GM23338 (cell line): ENCODE data around the gene C20orf204. TPM values are rescaled to one million over a fixed set of nuclear protein-coding genes. Genes with fewer than 3 reads are reported as not detected.

Source experiments
- ATAC-seq: fragments of 200-7000 bp; cut with Tn5 transposase; 3 replicates; pipeline ENCODE4 v1.9.1; 2020
- DNase-seq: peaks from one replicate; pipeline ENCODE4 v3.0.0-alpha.2; 2015; ENCODE audit warnings: low spot score
- H2AFZ ChIP-seq: fragments of 200-600 bp; sonication (generic); 2 replicates; pipeline ENCODE4 v1.8.0; 2016; ENCODE audit warnings: antibody characterized with exemption, mild to moderate bottlenecking, moderate library complexity
- H3F3A ChIP-seq: fragments of 200-600 bp; sonication (generic); replicated peaks from 2 replicates; pipeline ENCODE4 v1.8.0; 2017; ENCODE audit warnings: antibody characterized with exemption, mixed run types, low read depth
- H3K27ac ChIP-seq: fragments of 200-600 bp; sonication (generic); 2 replicates; pipeline ENCODE4 v1.6.1; 2016; ENCODE audit warnings: low read depth
- H3K27me3 ChIP-seq: fragments of 200-600 bp; sonication (generic); 2 replicates; pipeline ENCODE4 v1.8.0; 2016; ENCODE audit warnings: mild to moderate bottlenecking, mixed run types, moderate library complexity; ENCODE audit not compliant: insufficient read depth
- H3K36me3 ChIP-seq: fragments of 200-600 bp; sonication (generic); 2 replicates; pipeline ENCODE4 v1.8.0; 2016; ENCODE audit warnings: mild to moderate bottlenecking; ENCODE audit not compliant: insufficient read depth
- H3K4me1 ChIP-seq: fragments of 200-600 bp; sonication (generic); 2 replicates; pipeline ENCODE4 v1.8.0; 2016; ENCODE audit warnings: mild to moderate bottlenecking, moderate library complexity; ENCODE audit not compliant: insufficient read depth
- H3K4me2 ChIP-seq: fragments of 200-600 bp; sonication (generic); 2 replicates; pipeline ENCODE4 v1.7.1; 2017; ENCODE audit warnings: mixed run types
- H3K4me3 ChIP-seq: fragments of 200-600 bp; sonication (generic); 2 replicates; pipeline ENCODE4 v1.6.1; 2016; ENCODE audit warnings: mixed run types
- H3K79me2 ChIP-seq: fragments of 200-600 bp; sonication (generic); replicated peaks from 2 replicates; pipeline ENCODE4 v1.8.0; 2017; ENCODE audit warnings: mild to moderate bottlenecking; ENCODE audit not compliant: insufficient read depth
- H3K9me2 ChIP-seq: fragments of 200-600 bp; sonication (generic); 2 replicates; pipeline ENCODE4 v1.8.0; 2017; ENCODE audit not compliant: insufficient read depth
- H4K20me1 ChIP-seq: fragments of 200-600 bp; sonication (generic); replicated peaks from 2 replicates; pipeline ENCODE4 v1.8.0; 2017; ENCODE audit warnings: mild to moderate bottlenecking; ENCODE audit not compliant: insufficient read depth
- H3K27ac Mint-ChIP-seq: 2 replicates; pipeline ENCODE4 v1.8.0; 2020; ENCODE audit warnings: inconsistent platforms, mild to moderate bottlenecking, moderate library complexity, mixed read lengths
- H3K27me3 Mint-ChIP-seq: 3 replicates; pipeline ENCODE4 v1.8.0; 2022; ENCODE audit warnings: low read depth, mild to moderate bottlenecking, moderate library complexity, mixed read lengths, inconsistent platforms; ENCODE audit not compliant: insufficient read depth, poor library complexity
- H3K36me3 Mint-ChIP-seq: 3 replicates; pipeline ENCODE4 v1.8.0; 2021; ENCODE audit warnings: low read depth, mild to moderate bottlenecking, inconsistent platforms, moderate library complexity, mixed read lengths
- H3K4me1 Mint-ChIP-seq: 3 replicates; pipeline ENCODE4 v1.8.0; 2020; ENCODE audit warnings: mild to moderate bottlenecking, inconsistent platforms, mixed read lengths
- H3K4me3 Mint-ChIP-seq: 3 replicates; pipeline ENCODE4 v1.8.0; 2021; ENCODE audit warnings: moderate library complexity, mild to moderate bottlenecking, inconsistent platforms, mixed read lengths
- H3K9me3 Mint-ChIP-seq: 3 replicates; pipeline ENCODE4 v1.8.0; 2020; ENCODE audit warnings: moderate library complexity, mild to moderate bottlenecking, inconsistent platforms, mixed read lengths
- POLR2AphosphoS5 ChIP-seq: IDR thresholded peaks from 2 replicates; pipeline ENCODE4 v1.6.1; 2016; ENCODE audit warnings: antibody characterized with exemption, low read depth
- REST ChIP-seq: IDR thresholded peaks from one replicate; pipeline ENCODE4 v1.6.1; 2018; ENCODE audit warnings: antibody characterized with exemption; ENCODE audit not compliant: unreplicated experiment
- STAT1 ChIP-seq: IDR thresholded peaks from one replicate; pipeline ENCODE4 v1.6.1; 2016; ENCODE audit warnings: antibody characterized with exemption; ENCODE audit not compliant: unreplicated experiment
- polyA plus RNA-seq: library from polyadenylated mRNA; unstranded; fragments of >200 nt; fragmentation: Nextera tagmentation; extraction: Ambion mirVana; gene quantifications from 2 replicates; pipeline ENCODE4 v1.2.1, GENCODE V29; 2016
- total RNA-seq: library from RNA; depleted of rRNA; stranded (reverse); fragments of >200 nt; shearing (Covaris generic); gene quantifications from 2 replicates; pipeline ENCODE4 v1.2.3, GENCODE V29; 2014

C20orf204 gene
- total and polyA plus RNA-seq, 2 experiments from 2014 or later, result 0.73 to 0.82 TPM

DNA sequence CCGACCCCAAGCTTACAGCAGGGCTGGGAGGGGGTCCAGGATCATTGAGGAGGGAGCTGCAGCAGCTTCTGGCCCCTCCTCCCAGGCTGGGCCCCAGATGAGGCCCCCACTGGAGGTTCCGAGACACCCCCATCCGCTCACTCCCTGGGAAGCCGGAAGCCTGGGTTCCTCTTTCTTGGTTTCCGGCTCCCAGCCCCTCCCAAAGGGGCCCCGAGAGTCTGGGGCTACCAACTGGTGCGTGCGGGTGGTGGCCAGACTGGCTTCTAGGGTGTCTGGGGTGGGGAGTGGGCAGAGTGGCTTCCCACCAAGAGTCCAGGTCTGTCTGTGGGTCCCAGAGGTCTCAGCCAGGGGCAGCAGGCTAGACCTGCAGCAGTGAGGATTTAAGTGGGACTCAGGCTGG, 41.1 kb downstream of the C20orf204 start:
- Histone ChIP-seq H3K4me2 (no peak overlapping the region), H3K4me3 (no peak overlapping the region), H4K20me1 (no peaks in the 10 kb centered on the region), H3K27me3 (peaks cover 15% of the 10 kb centered on the region; the same call in 1 of the 2 replicates), H3K9me2 (no peaks in the 10 kb centered on the region), H3K27ac (no peak overlapping the region), H2AFZ (no peak overlapping the region), H3K4me1 (peaks cover 11% of the 10 kb centered on the region; the same call in 1 of the 2 replicates), H3K79me2 (no peaks in the 10 kb centered on the region), H3F3A (0 out of 2 replicates have a peak, but pooled peaks cover 5% of the 10 kb centered on the region), H3K36me3 (no peaks in the 10 kb centered on the region)
- no peak overlapping the region for H3K27ac Mint-ChIP-seq
- H3K4me3 Mint-ChIP-seq, result no peak overlapping the region
- peaks cover 23% of the 10 kb centered on the region for H3K27me3 Mint-ChIP-seq
- H3K36me3 Mint-ChIP-seq, result peaks cover 2% of the 10 kb centered on the region; the same call in 1 of the 3 replicates
- no peaks in the 10 kb centered on the region for H3K9me3 Mint-ChIP-seq
- ATAC-seq (no peak), DNase-seq (no peak)
- H3K4me1 Mint-ChIP-seq, result peaks cover 18% of the 10 kb centered on the region; the same call in 2 of the 3 replicates
- TF ChIP-seq POLR2AphosphoS5 (no peak), STAT1 (no peak)

GRCh38 chr20:64077541-64077875, 41.5 kb downstream of the C20orf204 start:
- Histone ChIP-seq H3K79me2 (no peaks in the 10 kb centered on the region), H3F3A (0 out of 2 replicates have a peak, but pooled peaks cover 5% of the 10 kb centered on the region), H3K27me3 (peaks cover 19% of the 10 kb centered on the region; the same call in 1 of the 2 replicates), H2AFZ (no peak overlapping the region), H3K4me3 (no peak overlapping the region), H3K9me2 (no peaks in the 10 kb centered on the region), H3K36me3 (no peaks in the 10 kb centered on the region), H3K4me2 (no peak overlapping the region), H4K20me1 (no peaks in the 10 kb centered on the region), H3K27ac (no peak overlapping the region), H3K4me1 (peaks cover 14% of the 10 kb centered on the region; the same call in 1 of the 2 replicates)
- H3K4me1 Mint-ChIP-seq, result peaks cover 22% of the 10 kb centered on the region; the same call in 2 of the 3 replicates
- no peak overlapping the region for H3K27ac Mint-ChIP-seq
- H3K4me3 Mint-ChIP-seq, result no peak overlapping the region
- peaks cover 27% of the 10 kb centered on the region for H3K27me3 Mint-ChIP-seq
- peaks cover 2% of the 10 kb centered on the region; the same call in 1 of the 3 replicates for H3K36me3 Mint-ChIP-seq
- ATAC-seq (no peak), DNase-seq (no peak)
- no peaks in the 10 kb centered on the region for H3K9me3 Mint-ChIP-seq
- no peak for TF ChIP-seq REST

DNA sequence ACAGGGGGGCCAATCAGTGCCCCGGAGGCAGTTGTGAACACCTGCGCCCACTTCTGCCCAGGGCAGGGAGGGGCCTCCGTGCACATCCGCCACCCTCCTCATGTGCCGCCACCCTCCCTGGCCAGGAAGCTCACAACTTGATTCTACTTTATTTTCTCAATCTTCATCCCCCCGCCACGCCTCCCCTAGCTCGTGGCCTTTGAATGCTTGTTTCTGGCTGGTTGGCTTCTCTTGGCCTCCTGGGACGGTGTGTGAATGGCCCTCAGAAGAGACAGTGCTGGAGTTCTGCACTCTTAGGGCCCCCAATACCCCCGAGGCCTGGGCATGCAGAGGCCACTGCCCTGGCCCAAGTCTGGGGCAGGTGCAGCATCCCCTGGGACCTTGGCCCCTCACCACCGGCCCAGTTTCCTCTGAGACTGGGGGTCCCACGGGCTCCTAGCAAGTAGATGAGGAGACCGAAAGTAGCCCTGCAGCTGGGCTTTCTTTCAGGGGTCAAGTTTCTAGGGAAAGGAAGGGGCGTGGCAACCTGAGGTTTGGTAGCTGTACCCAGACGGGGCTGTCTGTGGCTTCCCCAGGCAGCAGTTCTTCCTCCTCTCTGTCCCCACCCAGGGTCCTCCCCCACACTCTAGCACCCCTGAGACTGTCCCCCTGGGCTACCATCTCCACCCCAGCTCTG, 42.0 kb downstream of the C20orf204 start:
- peak overlapping the region; percentile 75; the same call in 1 of the 2 replicates for H3K4me3 ChIP-seq
- 0 out of 2 replicates have a peak, but pooled peaks cover 5% of the 10 kb centered on the region for H3F3A ChIP-seq
- ATAC-seq (peak; percentile 3; the same call in 2 of the 3 replicates), DNase-seq (peak; percentile 57)
- no peaks in the 10 kb centered on the region for H3K79me2 ChIP-seq
- Mint-ChIP-seq H3K27ac (no peak overlapping the region), H3K9me3 (no peaks in the 10 kb centered on the region), H3K27me3 (peaks cover 32% of the 10 kb centered on the region), H3K36me3 (peaks cover 2% of the 10 kb centered on the region; the same call in 1 of the 3 replicates), H3K4me1 (peaks cover 27% of the 10 kb centered on the region; the same call in 2 of the 3 replicates), H3K4me3 (peak overlapping the region; percentile 7; the same call in 1 of the 3 replicates)
- H3K36me3 ChIP-seq, result no peaks in the 10 kb centered on the region
- peaks cover 24% of the 10 kb centered on the region for H3K27me3 ChIP-seq
- H3K4me1 ChIP-seq, result peaks cover 19% of the 10 kb centered on the region; the same call in 1 of the 2 replicates
- H3K27ac ChIP-seq, result no peak overlapping the region
- no peak overlapping the region for H2AFZ ChIP-seq
- no peaks in the 10 kb centered on the region for H3K9me2 ChIP-seq
- H3K4me2 ChIP-seq, result peak overlapping the region; percentile 88; the same call in 1 of the 2 replicates
- H4K20me1 ChIP-seq, result no peaks in the 10 kb centered on the region
- TF ChIP-seq REST, result no peak
